Measurements from ENCODE around the gene VPS35L. TPM values are rescaled to one million over a fixed set of nuclear protein-coding genes. Genes with fewer than 3 reads are reported as not detected.

Gene VPS35L
- total RNA-seq, 1 donor from 2014 or later = 45.0 TPM

- Mint-ChIP-seq H3K9me3 (ENCODE audit: unreplicated experiment) (peaks cover 2% of the 10 kb centered on the region), H3K36me3 (ENCODE audit: low read depth, unreplicated experiment) (peaks cover 15% of the 10 kb centered on the region), H3K4me1 (ENCODE audit: low read depth, unreplicated experiment) (no peaks in the 10 kb centered on the region), H3K27me3 (ENCODE audit: low read depth, unreplicated experiment) (no peaks in the 10 kb centered on the region), H3K27ac (ENCODE audit: unreplicated experiment) (no peak overlapping the region), H3K4me3 (ENCODE audit: unreplicated experiment) (no peak overlapping the region)
- Histone ChIP-seq H3K4me2 (ENCODE audit: low read length) (no peak overlapping the region), H3K4me1 (ENCODE audit: insufficient read depth, low read length) (no peaks in the 10 kb centered on the region), H3K36me3 (ENCODE audit: insufficient read depth, low read length) (peaks cover 13% of the 10 kb centered on the region), H3K9ac (ENCODE audit: low read length) (no peak overlapping the region), H4K20me1 (ENCODE audit: insufficient read depth, low read length) (peaks cover 21% of the 10 kb centered on the region), H3K79me2 (ENCODE audit: insufficient read depth, low read length) (peaks cover 17% of the 10 kb centered on the region), H3K27ac (ENCODE audit: low read depth, low read length) (no peak overlapping the region), H3K27me3 (ENCODE audit: insufficient read depth, low read length) (no peaks in the 10 kb centered on the region), H3K4me3 (ENCODE audit: insufficient read depth, low read depth, low read length) (no peak overlapping the region), H2AFZ (ENCODE audit: low read depth, low read length) (no peak overlapping the region), H3K9me3 (ENCODE audit: insufficient read depth, low read depth, low read length) (no peaks in the 10 kb centered on the region)
- DNase-seq (ENCODE audit: low read depth) (no peak), FAIRE-seq (no peak)
- TF ChIP-seq EZH2 (IDR thresholded peaks at IDR 0.05; ENCODE audit: insufficient read depth, low read length) = no peak
- TF ChIP-seq, protein P1, sequence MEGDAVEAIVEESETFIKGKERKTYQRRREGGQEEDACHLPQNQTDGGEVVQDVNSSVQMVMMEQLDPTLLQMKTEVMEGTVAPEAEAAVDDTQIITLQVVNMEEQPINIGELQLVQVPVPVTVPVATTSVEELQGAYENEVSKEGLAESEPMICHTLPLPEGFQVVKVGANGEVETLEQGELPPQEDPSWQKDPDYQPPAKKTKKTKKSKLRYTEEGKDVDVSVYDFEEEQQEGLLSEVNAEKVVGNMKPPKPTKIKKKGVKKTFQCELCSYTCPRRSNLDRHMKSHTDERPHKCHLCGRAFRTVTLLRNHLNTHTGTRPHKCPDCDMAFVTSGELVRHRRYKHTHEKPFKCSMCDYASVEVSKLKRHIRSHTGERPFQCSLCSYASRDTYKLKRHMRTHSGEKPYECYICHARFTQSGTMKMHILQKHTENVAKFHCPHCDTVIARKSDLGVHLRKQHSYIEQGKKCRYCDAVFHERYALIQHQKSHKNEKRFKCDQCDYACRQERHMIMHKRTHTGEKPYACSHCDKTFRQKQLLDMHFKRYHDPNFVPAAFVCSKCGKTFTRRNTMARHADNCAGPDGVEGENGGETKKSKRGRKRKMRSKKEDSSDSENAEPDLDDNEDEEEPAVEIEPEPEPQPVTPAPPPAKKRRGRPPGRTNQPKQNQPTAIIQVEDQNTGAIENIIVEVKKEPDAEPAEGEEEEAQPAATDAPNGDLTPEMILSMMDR (IDR thresholded peaks at IDR 0.05; ENCODE audit: insufficient read depth, low read depth, low read length) = no peak
Observed at GRCh38 chr16:19566362-19566761, 10.9 kb downstream of the VPS35L start.

- no peak overlapping the region for H3K27ac ChIP-seq (ENCODE audit: low read depth, low read length)
- TF ChIP-seq EZH2 (IDR thresholded peaks at IDR 0.05; ENCODE audit: insufficient read depth, low read length) = no peak
- TF ChIP-seq, protein P1 (IDR thresholded peaks at IDR 0.05; ENCODE audit: insufficient read depth, low read depth, low read length) = no peak
- FAIRE-seq (no peak), DNase-seq (ENCODE audit: low read depth) (no peak)
- no peaks in the 10 kb centered on the region for H3K4me1 ChIP-seq (ENCODE audit: insufficient read depth, low read length)
- H3K9me3 ChIP-seq (ENCODE audit: insufficient read depth, low read depth, low read length) = no peaks in the 10 kb centered on the region
- H3K36me3 Mint-ChIP-seq (ENCODE audit: low read depth, unreplicated experiment) = peaks cover 15% of the 10 kb centered on the region
- peaks cover 2% of the 10 kb centered on the region for H3K9me3 Mint-ChIP-seq (ENCODE audit: unreplicated experiment)
- no peak overlapping the region for H3K4me2 ChIP-seq (ENCODE audit: low read length)
- H3K4me3 Mint-ChIP-seq (ENCODE audit: unreplicated experiment) = no peak overlapping the region
- no peak overlapping the region for H3K27ac Mint-ChIP-seq (ENCODE audit: unreplicated experiment)
- H3K27me3 Mint-ChIP-seq (ENCODE audit: low read depth, unreplicated experiment) = no peaks in the 10 kb centered on the region
- H3K4me1 Mint-ChIP-seq (ENCODE audit: low read depth, unreplicated experiment) = no peaks in the 10 kb centered on the region
- H4K20me1 ChIP-seq (ENCODE audit: insufficient read depth, low read length) = peaks cover 11% of the 10 kb centered on the region
- peaks cover 13% of the 10 kb centered on the region for H3K36me3 ChIP-seq (ENCODE audit: insufficient read depth, low read length)
- peaks cover 7% of the 10 kb centered on the region for H3K79me2 ChIP-seq (ENCODE audit: insufficient read depth, low read length)
- no peak overlapping the region for H3K9ac ChIP-seq (ENCODE audit: low read length)
- H3K4me3 ChIP-seq (ENCODE audit: insufficient read depth, low read depth, low read length) = no peak overlapping the region
- no peaks in the 10 kb centered on the region for H3K27me3 ChIP-seq (ENCODE audit: insufficient read depth, low read length)
- no peak overlapping the region for H2AFZ ChIP-seq (ENCODE audit: low read depth, low read length)
Observed at GRCh38 chr16:19567560-19567959, 12.1 kb downstream of the VPS35L start.

- no peaks in the 10 kb centered on the region for H3K4me1 Mint-ChIP-seq (ENCODE audit: low read depth, unreplicated experiment)
- H4K20me1 ChIP-seq (ENCODE audit: insufficient read depth, low read length) = no peaks in the 10 kb centered on the region
- H3K27me3 Mint-ChIP-seq (ENCODE audit: low read depth, unreplicated experiment) = no peaks in the 10 kb centered on the region
- H3K9me3 ChIP-seq (ENCODE audit: insufficient read depth, low read depth, low read length) = no peaks in the 10 kb centered on the region
- H3K9ac ChIP-seq (ENCODE audit: low read length) = no peak overlapping the region
- H3K79me2 ChIP-seq (ENCODE audit: insufficient read depth, low read length) = no peaks in the 10 kb centered on the region
- H2AFZ ChIP-seq (ENCODE audit: low read depth, low read length) = no peak overlapping the region
- peaks cover 2% of the 10 kb centered on the region for H3K4me1 ChIP-seq (ENCODE audit: insufficient read depth, low read length)
- no peak overlapping the region for H3K27ac ChIP-seq (ENCODE audit: low read depth, low read length)
- H3K9me3 Mint-ChIP-seq (ENCODE audit: unreplicated experiment) = no peaks in the 10 kb centered on the region
- H3K4me2 ChIP-seq (ENCODE audit: low read length) = no peak overlapping the region
- H3K4me3 ChIP-seq (ENCODE audit: insufficient read depth, low read depth, low read length) = no peak overlapping the region
- no peak for FAIRE-seq
- no peak overlapping the region for H3K4me3 Mint-ChIP-seq (ENCODE audit: unreplicated experiment)
- DNase-seq (ENCODE audit: low read depth) = no peak
- H3K27ac Mint-ChIP-seq (ENCODE audit: unreplicated experiment) = no peak overlapping the region
- H3K27me3 ChIP-seq (ENCODE audit: insufficient read depth, low read length) = no peaks in the 10 kb centered on the region
- peaks cover 22% of the 10 kb centered on the region for H3K36me3 Mint-ChIP-seq (ENCODE audit: low read depth, unreplicated experiment)
- TF ChIP-seq EZH2 (IDR thresholded peaks at IDR 0.05; ENCODE audit: insufficient read depth, low read length) = no peak
- TF ChIP-seq, protein P1 (IDR thresholded peaks at IDR 0.05; ENCODE audit: insufficient read depth, low read depth, low read length) = no peak
- peaks cover 27% of the 10 kb centered on the region for H3K36me3 ChIP-seq (ENCODE audit: insufficient read depth, low read length)
Observed at GRCh38 chr16:19573997-19574396, 18.5 kb downstream of the VPS35L start.

Data from astrocyte (in vitro differentiated cells and primary cell).